NCI-H187 treated with DMSO at 0.1 percent for 48 hours (cell line): Measurements from ENCODE around the gene CDC14C.
"Not testable (repeated sequence)": the region's sequence is repeated elsewhere in the genome, so short reads cannot be mapped to it uniquely, and the experiment has no call there.

Experiments
- DNase-seq: peaks from one replicate; lab custom pipeline; 2025; lab: John Stamatoyannopoulos, UW

The CDC14C gene

DNA sequence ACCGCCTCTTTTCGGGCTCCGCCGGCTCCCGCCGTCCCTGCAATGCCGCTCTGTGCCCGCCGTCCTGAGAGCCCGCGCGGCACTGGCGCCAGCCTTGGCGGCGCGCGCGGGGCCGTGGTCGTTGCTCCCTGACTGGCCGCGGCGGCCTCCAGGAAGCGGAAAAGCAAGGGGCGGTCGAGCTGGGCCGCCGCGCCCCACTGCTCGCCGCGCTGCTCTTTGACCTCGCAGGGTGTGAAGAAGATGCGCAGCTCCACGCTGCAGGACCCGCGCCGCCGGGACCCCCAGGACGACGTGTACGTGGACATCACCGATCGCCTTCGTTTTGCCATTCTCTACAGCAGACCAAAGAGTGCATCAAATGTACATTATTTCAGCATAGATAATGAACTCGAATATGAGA is at the start of gene CDC14C:
Gene CDC14C (plus strand): TSS at position 115 of the 400 bp plus-strand sequence. CDS start 126 bp downstream, at position 241.
- DNase-seq, result no peak

DNA sequence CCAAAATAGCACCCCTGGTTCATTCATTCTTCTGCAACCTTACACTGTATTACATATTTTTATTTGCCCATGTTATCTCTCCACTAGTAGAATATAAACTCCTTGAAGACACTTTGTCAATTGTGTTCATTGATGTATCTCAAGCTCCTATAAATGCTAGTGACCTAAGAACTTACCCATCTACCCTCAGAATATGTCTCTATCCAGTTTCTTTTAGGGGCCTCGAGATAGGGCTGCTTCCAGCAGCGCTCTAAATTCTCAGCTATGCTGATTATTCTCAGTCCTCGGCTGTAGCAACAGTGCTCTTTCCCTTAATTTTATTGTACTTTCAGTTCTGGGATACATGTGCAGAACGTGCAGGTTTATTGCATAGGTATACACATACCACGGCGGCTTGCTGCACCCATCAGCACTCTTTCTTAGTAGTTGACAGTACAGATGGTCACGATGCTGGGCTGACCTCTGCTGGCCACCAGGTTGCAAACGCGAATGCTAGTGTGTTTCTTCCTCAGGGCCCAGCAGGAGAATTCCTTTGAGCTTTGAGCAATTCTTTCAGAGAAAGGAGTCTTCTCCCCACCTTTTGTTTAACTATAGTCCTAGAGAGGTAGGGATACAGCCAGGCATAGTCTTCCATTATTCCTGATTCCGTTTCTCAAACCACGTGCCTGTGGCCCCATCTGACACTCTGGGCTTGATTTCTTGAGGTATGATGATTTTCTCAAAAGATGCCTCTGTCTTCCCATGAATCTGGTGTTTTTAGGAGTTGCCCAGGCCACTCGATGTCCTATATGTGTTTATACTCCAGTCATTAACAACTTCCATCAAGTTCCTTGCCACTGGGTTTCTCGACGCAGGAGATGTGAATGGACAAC is 49.1 kb upstream of the CDC14C start:
- DNase-seq, result no peak

DNA sequence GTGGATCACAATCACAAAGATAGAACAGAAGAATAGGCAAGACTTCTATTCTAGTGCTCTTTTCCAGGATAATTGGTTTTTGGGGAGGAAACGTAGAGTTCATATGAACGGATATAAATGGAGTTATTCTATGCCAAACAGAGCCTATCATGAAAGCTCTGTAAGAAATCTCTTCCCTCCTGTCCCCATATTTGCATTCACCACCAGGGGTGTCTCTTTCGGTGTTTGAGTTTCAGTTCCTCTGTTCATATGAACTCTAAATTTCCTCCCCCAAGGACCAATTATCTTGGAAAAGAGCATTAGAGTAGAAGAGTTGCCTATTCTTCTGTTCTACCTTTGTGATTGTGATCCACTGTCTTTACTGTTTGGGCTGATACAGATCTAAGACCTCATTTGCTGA is 48.3 kb upstream of the CDC14C start:
- DNase-seq, result no peak

DNA sequence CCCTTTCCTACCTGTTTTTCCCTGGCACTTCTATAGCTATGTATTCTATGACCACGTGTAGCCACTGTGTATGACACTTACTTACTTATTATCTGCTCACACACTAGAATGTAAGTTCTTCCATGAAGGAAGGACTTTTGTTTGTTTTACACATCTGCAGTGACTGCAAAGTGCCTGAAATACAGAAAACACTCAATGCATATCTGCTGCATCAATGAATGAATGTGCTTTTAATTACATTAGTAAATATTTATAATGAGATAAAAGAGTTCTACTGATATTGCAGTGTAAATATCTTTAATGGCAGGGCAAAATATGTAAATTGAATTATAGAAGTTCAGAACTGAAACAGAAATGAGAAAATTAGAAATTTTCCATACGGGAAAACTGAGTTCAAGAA is 43.5 kb upstream of the CDC14C start:
- no peak for DNase-seq

DNA sequence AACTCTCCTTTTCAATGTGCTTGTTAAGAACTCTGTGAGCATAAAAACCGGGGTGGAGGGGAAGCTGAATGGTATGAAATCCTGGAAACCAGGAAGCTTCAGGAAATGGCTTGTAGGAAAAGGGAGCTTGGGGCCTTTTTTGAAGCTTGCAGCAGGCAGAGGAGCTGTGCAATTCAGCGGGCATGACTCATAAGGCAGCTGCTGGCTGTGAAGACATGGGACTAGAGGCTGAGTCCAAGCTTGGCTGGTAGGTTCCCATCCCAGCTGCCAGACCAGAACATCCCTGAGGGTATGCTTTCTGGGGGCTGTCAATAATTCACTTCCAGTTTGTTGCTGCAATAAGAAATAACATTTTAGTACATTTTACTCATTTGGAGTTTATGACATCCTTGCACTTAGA is 36.8 kb upstream of the CDC14C start:
- no peak for DNase-seq

DNA sequence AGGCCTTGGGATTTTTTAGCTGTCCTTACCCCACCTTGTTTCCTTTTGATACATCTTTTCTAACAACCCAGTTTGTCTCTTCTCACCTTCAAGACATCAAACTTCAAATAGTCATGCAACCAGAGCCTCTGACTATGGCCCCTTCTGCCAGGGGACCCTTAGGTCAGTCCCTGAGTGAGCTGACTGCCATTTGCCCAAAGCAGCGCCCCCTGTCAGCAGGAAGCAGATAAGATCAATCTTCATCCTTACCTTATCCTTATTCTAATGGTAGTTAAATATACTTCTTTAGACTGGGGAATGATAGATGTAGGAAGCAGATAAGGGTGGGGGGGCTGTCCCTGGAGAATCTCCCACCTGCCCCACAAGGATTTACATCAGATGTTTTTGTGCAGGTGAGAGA is 29.8 kb upstream of the CDC14C start:
- DNase-seq, result no peak

DNA sequence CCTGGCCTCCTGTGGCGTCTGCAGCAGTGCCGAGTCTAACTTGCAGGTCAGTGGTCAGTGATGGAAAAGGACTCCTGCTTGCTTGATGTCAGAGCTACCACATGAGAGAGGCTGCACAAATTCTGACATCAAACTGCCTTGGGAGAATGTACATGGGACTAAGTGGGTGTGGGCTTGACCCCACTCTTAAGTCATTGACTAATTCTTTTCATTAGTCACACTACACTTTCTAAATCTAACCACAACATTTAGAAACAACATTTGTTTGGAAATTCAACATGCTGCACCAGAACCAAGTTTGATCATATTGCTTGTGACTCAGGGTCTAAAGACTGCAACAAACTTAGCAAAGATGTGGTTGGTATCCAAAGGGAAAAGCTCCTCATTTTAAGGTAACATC is 24.4 kb upstream of the CDC14C start:
- DNase-seq, result no peak

DNA sequence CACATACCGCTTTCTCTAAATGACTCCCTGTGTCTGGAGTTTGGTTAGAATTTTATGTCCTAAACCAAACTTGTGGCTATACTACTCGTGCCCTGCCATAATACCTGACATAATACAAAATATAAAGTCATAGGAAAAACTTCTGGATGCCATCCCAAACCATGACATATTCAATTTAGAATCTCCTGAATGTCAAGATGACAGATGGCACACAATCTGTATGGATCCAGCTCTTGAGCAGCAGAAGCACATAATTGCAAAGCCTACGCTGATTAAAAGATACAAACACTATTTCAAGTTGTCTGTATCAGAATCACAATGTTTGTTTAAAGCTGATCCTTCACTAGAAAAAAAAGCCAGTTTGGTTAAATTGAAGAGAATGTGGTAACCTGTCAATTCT is 22.4 kb upstream of the CDC14C start:
- DNase-seq, result no peak

DNA sequence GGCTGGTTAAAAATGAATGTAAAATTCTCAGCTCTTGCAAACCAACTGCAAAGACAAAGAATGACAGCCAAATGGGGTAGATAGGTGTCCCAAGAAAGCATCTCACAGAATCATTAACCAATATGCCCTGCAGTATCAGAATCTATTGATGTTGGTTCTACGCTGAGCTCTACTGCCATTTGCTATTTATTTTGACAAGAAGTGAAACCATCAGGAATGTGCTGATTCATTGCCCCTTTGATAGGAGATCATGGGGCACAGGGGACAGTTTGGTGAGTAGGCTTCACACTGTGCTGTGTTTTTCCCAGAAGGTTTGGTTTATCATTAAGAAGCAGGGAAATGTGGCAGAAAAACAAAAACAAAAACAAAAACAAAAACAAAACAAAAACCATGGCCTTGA is 19.4 kb upstream of the CDC14C start:
- no peak for DNase-seq

DNA sequence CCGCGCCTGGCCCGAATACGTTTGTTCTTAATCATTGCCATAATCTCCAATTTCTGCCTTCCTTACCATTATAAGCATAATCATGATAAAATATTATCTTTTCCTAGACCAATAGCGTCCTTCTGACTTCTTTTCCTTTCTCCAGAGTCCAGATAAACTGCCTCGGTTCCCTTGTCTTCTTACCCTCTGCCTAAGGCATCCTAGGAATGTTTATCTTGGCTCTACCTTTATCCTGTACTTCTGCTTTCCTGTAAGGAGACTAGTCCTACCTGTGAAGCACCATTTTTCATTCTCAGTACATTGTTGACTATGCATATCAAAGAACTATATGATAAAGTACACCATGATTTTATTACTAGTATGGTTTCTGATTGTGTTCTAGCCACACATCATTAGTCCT is 18.7 kb upstream of the CDC14C start:
- DNase-seq, result not testable (repeated sequence)

DNA sequence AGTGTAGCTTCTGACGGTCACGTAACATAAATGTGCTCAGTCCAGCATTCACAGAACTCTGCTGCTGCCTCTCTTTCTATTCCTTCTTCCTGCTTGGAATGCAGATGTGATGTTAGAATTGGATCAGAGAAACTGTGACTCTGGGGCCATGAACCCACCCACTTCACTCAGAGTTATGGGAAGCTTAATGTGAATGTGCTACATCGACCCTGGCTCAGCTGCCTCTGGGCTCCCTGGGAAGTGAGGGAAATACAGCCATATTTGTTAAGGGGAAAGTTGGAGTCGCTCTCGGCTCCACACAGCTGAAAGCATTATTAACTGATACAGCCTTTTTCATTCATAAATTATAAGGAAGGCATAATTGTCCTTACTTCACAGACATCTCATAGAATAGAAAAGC is 14.5 kb upstream of the CDC14C start:
- not testable (repeated sequence) for DNase-seq

DNA sequence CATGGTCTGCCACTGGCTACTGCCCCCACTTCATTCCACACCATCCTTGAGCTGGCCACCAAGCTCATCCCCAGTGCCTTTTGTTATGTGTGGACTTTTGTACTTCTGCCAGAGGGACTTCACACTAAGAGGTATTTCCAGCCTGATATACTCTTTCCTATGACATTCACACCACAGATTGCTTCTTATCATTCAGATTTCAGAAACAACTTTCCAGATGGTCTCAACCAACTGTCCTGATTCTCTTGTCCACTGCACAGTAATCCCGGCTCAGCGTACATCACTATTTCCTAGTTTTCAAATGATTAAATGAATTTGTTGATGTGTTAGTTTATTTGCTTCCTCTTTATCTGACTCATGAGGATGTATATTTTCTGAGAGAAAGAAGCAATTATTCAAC is 7.1 kb downstream of the CDC14C start:
- no peak for DNase-seq

DNA sequence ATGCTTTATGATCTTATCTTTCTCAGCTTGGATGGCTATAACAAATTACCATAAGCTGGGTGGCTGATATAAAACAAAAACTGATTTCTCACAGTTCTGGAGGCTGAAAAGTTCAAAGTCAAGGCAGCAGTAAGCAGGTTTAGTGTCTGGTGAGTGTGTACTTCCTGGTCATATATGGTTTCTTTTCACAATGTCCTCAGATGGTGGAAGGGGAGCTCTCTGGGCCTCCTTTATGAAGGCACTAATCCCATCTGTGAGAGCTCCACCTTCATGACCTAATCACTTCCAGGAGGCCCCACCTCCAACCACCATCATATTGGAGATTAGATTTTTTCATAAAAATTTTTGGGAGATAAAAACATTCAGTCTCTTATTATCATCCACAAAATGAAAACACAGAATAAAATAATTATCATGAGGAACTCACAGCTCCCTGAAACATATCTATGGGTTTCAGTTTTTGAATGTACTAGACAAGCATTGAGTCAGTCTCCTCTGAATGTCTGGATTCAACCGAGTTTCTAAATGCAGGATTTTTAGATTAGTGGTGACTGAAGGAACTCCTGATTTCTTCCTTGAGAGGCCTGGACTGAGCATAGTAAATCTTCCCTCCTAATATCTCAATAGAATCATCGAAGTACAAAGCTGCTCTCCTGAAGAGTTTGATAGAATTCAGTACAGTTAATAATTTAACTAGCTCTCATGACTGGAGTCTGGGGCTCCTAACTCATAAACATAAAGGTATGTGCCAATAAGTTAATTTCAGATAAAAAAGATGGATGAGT is 8.0 kb downstream of the CDC14C start:
- DNase-seq, result no peak

DNA sequence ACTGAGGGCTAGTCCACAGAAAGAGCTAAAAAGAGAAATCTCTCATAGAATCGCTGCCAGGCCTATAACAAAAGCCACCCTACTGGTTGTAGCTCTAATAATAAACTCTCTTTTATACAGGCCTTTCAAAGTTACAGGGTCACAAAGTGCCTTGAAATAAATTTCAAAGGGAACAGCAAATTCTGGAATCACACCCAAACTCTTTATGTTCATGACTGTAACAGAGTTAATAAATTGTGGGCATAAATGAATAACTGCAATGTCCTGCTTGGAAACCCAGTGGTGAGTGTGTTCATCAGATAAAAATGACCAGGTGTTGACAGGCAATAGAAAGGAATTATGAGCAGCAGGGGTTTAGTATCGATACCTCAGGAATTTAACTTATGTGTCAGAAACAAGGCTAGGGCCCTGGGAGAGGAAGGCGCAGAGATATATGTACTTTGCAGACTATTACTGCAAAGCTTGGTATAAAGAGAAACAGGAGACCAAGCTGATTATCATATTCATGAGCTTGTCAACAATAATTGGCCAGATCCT is 9.3 kb downstream of the CDC14C start:
- DNase-seq, result no peak

DNA sequence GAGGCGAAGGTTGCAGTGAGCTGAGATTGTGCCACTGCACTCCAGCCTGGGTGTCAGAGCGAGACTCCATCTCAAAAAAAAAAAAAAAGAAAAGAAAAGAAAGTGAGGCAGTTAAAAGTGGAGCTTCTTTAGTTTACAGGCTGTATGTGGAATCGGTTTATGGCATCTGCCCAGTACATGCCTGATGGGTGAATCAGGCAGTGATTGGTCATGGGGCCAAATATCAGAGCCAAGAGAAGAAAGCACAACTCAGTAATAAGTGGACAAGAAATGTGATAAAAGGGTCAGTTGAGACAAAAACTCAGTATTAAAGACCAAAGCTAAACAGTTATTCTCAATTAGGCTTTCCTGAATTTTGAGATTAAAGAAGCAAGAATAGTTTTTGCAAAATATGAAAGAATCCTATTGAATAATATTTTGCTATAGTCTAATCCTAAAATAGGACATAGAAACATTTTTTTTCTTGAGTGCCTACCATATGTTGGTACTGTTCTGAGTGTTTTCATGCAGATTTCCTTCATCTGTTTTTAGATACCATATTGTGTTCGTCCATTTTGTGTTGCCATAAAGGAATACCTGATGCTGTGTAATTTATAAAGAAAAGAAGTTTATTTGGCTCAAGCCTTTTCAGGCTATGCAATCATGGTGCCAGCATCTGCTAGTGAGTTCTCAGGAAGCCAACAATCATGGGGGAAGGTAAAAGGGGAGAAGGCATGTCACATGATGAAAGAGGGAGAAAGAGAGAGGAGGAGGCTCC is 14.4 kb downstream of the CDC14C start:
- DNase-seq, result no peak

DNA sequence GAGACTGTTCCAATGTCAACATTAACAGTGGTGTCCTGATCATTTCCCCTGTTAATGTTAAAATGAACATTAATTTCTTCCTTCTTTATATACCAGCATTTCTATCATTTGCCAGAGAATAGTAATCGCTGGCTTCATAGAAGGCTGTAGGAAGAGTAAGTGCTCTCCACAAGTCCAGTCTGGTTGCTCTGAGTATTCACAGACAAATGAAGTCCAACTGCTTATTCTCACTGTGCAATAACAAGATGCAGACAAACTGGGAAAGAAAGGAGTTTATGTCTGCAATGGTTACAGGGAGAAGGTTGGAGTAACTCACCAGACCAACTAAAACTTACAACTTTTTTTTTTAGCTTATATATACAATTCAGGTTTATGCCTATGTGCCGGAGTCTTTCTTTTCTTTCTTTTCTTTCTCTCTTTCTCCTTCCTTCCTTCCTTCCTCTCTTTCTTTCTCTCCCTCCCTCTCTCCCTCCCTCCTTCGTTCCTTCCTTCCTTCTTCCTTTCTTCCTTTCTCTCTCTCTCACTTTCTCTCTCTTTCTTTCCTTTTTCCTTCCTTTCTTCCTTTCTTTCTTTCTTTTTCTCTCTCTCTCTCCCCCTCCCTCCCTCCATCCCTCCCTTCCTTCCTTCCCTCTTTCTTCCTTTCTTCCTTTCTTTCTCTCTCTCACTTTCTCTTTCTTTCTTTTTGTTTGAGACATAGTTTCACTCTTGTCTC is 19.1 kb downstream of the CDC14C start:
- DNase-seq, result no peak

DNA sequence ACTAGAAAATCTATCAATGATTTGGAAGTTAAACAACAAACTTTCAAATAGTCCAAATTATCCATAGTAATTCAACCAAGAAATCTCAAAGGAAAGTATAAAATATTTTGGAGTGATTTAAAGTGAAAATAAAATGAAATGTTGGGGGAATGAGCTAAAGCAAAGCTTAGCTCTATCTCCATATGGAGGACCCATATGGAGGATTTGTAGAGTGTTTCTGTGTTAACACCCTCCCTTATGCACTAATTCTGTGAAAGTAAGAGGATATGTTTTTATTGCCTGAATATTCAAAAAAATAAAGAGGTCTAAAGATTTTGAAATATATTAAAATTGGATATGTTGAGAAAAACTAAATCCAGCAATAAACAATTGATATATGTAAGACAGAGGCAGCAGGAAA is 31.6 kb downstream of the CDC14C start:
- DNase-seq, result no peak

DNA sequence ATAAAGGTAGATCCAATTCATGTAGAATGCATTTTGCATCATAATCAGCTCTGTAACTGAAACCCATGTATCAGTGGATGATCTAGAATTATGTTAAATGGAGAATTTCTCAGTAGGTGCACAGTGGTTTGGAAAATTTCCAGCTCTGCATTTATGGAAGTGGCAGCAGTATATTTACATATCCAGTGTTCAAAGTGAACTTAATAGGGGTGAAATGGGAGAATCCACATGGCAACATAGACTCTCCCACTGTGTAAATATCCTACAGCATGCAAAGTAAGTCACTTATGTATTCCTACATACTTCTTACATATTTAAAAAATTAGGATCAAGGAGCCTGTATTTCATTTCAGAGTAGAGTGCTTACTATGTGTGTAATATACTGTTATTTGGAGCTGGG is 35.3 kb downstream of the CDC14C start:
- no peak for DNase-seq

DNA sequence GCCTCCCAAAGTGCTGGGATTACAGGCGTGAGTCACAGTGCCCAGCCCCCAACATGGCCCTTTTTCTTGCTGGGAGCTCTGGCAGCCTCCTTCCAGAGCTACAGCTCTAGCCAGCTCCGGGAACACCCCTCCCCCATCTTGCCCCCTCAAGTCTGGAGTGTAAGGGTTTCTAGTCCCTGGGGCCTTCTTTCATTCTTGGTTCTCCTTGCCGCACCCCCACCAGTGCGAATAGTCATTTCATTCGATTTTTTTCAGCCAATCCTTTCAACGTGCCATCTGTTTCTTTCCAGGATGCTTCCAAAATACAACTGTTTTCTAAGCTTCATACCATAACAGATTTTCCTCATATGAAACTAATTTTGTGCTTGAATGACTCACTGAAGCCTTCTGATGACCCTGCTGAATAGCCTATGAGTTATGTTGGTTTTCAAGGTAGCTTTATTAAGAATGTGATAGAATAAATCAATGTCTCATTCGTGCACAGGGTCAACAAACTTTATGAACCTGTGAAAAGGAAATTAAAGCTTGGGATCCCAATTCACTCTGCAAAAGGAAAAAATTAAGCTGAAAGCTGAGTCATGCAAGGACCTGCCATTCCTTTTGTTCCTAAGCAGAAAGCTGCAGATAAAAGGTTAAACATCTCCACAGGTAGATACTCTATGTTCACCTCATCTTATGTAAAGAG is 38.6 kb downstream of the CDC14C start:
- DNase-seq, result no peak

DNA sequence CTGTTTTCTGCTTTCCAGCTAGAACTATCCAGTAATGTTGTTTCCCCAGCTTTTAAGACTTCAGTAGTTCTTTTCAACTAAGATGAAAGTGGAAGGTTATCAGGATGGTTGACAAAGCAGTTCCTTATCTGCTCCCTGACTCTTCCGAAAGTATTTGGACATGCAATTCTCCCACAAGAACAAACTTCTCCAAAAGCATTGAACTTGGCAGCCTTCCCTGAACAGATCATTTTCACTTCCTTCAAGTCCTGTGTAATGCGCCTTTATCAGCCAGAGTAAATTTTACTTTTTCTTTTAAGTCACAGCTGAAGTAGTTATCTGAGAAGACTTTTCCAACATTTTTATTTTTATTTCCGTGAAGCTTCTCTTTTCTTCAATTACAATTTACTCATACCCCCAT is 39.7 kb downstream of the CDC14C start:
- DNase-seq, result no peak

DNA sequence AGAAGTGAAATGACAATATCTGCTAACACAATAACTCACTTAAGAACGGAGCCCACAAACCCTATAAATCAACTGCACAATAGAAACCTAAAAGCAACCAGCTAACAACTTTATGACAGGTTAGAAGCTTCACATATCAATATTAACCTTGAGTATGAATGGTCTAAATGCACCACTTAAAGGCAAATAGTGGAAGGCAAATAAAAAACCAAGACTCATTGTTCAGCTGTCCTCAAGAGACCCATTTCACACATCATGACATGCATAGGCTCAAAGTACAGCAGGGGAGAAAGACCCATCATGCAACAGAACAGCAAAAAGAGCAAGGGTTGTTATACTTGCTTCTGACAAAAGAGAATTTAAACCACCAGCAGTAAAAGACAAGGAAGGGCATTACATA is 46.8 kb downstream of the CDC14C start:
- no peak for DNase-seq
